HG03565 (cell line): ENCODE data around the gene RAB3C.
A peak's percentile ranks its signal among the peaks of the same experiment; 100 is the strongest.

Experiments
- ATAC-seq: cut with Tn5 transposase; IDR thresholded peaks from one replicate; pipeline ENCODE4 v1.9.1; 2021; ENCODE audit warnings: mild to moderate bottlenecking, moderate library complexity; ENCODE audit not compliant: unreplicated experiment

RAB3C gene

GRCh38 chr5:58765058-58765457 lies 182.2 kb downstream of the RAB3C start:
- no peak for ATAC-seq

GRCh38 chr5:58767104-58767503 lies 184.2 kb downstream of the RAB3C start:
- no peak for ATAC-seq

- no peak for ATAC-seq
These were observed 187.3 kb downstream of the RAB3C start for GRCh38 chr5:58770136-58770535.

- no peak for ATAC-seq
These were observed 188.9 kb downstream of the RAB3C start for GRCh38 chr5:58771796-58772195.

- ATAC-seq = no peak
These were observed 191.0 kb downstream of the RAB3C start for GRCh38 chr5:58773744-58774441.

GRCh38 chr5:58774937-58775336 lies 192.1 kb downstream of the RAB3C start:
- no peak for ATAC-seq

GRCh38 chr5:58775701-58776262 lies 192.9 kb downstream of the RAB3C start:
- ATAC-seq = peak; percentile 79

- ATAC-seq = no peak
These were observed 193.7 kb downstream of the RAB3C start for GRCh38 chr5:58776559-58776958.

- ATAC-seq = no peak
These were observed 196.0 kb downstream of the RAB3C start for GRCh38 chr5:58778888-58779287.

- peak; percentile 53 for ATAC-seq
These were observed 203.2 kb downstream of the RAB3C start for GRCh38 chr5:58786035-58786434.

GRCh38 chr5:58786711-58787303 lies 203.9 kb downstream of the RAB3C start:
- ATAC-seq = no peak

- no peak for ATAC-seq
These were observed 205.1 kb downstream of the RAB3C start for GRCh38 chr5:58787987-58788386.

- ATAC-seq = no peak
These were observed 211.2 kb downstream of the RAB3C start for GRCh38 chr5:58793888-58794657.

GRCh38 chr5:58794875-58795274 lies 212.0 kb downstream of the RAB3C start:
- ATAC-seq = no peak

GRCh38 chr5:58795327-58795726 lies 212.5 kb downstream of the RAB3C start:
- no peak for ATAC-seq

- ATAC-seq = no peak
These were observed 214.1 kb downstream of the RAB3C start for GRCh38 chr5:58797021-58797420.

GRCh38 chr5:58800356-58800755 lies 217.5 kb downstream of the RAB3C start:
- ATAC-seq = no peak

- no peak for ATAC-seq
These were observed 218.1 kb downstream of the RAB3C start for GRCh38 chr5:58800861-58801540.

GRCh38 chr5:58803056-58803455 lies 220.2 kb downstream of the RAB3C start:
- ATAC-seq = no peak

GRCh38 chr5:58804291-58804690 lies 221.4 kb downstream of the RAB3C start:
- no peak for ATAC-seq

- no peak for ATAC-seq
These were observed 227.2 kb downstream of the RAB3C start for GRCh38 chr5:58810086-58810485.
